ENCODE results near the gene DCPS.
"Not testable (repeated sequence)": the region's sequence is repeated elsewhere in the genome, so short reads cannot be mapped to it uniquely, and the experiment has no call there.

The DCPS gene

GRCh38 chr11:126345283-126345682 is 41.4 kb downstream of the DCPS start:
- DNase-seq (ENCODE audit: low read depth in 2 of 2): no peak

GRCh38 chr11:126345759-126346585 is 42.1 kb downstream of the DCPS start:
- no peak for DNase-seq (ENCODE audit: low read depth in 2 of 2)

GRCh38 chr11:126346586-126346940 is 42.7 kb downstream of the DCPS start:
- DNase-seq (ENCODE audit: low read depth in 2 of 2): no peak

- not testable (repeated sequence) for DNase-seq (ENCODE audit: low read depth in 2 of 2)
Measured at GRCh38 chr11:126346946-126347345, 43.1 kb downstream of the DCPS start.

GRCh38 chr11:126347751-126348668 is 44.1 kb downstream of the DCPS start:
- DNase-seq (ENCODE audit: low read depth in 2 of 2): no peak

GRCh38 chr11:126348806-126349582 is 45.1 kb downstream of the DCPS start:
- no peak for DNase-seq (ENCODE audit: low read depth in 2 of 2)

GRCh38 chr11:126350836-126351235 is 47.0 kb downstream of the DCPS start:
- DNase-seq (ENCODE audit: low read depth in 2 of 2): no peak

- no peak for DNase-seq (ENCODE audit: low read depth in 2 of 2)
Measured at GRCh38 chr11:126352163-126352562, 48.3 kb downstream of the DCPS start.

- DNase-seq (ENCODE audit: low read depth in 2 of 2): peak; percentile 19 to 26
Measured at GRCh38 chr11:126352934-126353801, 49.3 kb downstream of the DCPS start.

- no peak for DNase-seq (ENCODE audit: low read depth in 2 of 2)
Measured at GRCh38 chr11:126354631-126355323, 50.9 kb downstream of the DCPS start.

- DNase-seq (ENCODE audit: low read depth in 2 of 2): peak; percentile 65 to 71
Measured at GRCh38 chr11:126355324-126355925, 51.6 kb downstream of the DCPS start, which contains the start of gene ST3GAL4. TSS of gene ST3GAL4 (plus strand) at chr11:126355686. CDS start at chr11:126406156, 50,470 bp downstream.

- DNase-seq (ENCODE audit: low read depth in 2 of 2): peak in 1 of 2 donors; percentile 13
Measured at GRCh38 chr11:126355926-126356897, 52.4 kb downstream of the DCPS start.

GRCh38 chr11:126357055-126357962 is 53.4 kb downstream of the DCPS start:
- no peak for DNase-seq (ENCODE audit: low read depth in 2 of 2)

GRCh38 chr11:126357969-126358762 is 54.3 kb downstream of the DCPS start:
- no peak for DNase-seq (ENCODE audit: low read depth in 2 of 2)

- no peak for DNase-seq (ENCODE audit: low read depth in 2 of 2)
Measured at GRCh38 chr11:126358763-126359160, 54.9 kb downstream of the DCPS start.

- no peak for DNase-seq (ENCODE audit: low read depth in 2 of 2)
Measured at GRCh38 chr11:126359431-126360048, 55.7 kb downstream of the DCPS start.
